Left ventricle myocardium inferior (tissue), 1 donor: ENCODE results near the gene CAMSAP3. TPM values are rescaled to one million over a fixed set of nuclear protein-coding genes. Genes with fewer than 3 reads are reported as not detected.

Source experiments
- DNase-seq: peaks from one replicate; pipeline ENCODE4 v3.0.0-alpha.2; 2020
- H3K27ac ChIP-seq: fragments of 200-600 bp; replicated peaks from 2 replicates; pipeline ENCODE4 v1.8.0; 2021
- H3K27me3 ChIP-seq: fragments of 200-600 bp; 2 replicates; pipeline ENCODE4 v1.8.0; 2021; ENCODE audit warnings: low read depth
- H3K36me3 ChIP-seq: fragments of 200-600 bp; 2 replicates; pipeline ENCODE4 v1.8.0; 2021
- H3K4me1 ChIP-seq: fragments of 200-600 bp; 2 replicates; pipeline ENCODE4 v1.8.0; 2021
- H3K4me3 ChIP-seq: fragments of 200-600 bp; 2 replicates; pipeline ENCODE4 v1.8.0; 2021; ENCODE audit warnings: mild to moderate bottlenecking, moderate library complexity
- H3K9me3 ChIP-seq: fragments of 200-600 bp; replicated peaks from 2 replicates; pipeline ENCODE4 v1.8.0; 2021
- intact Hi-C: fragments of 100-400 bp; cut with micrococcal nuclease; formaldehyde crosslinking; loops from one replicate; pipeline ENCODE4 v1.11.0; 2022
- total RNA-seq: library from RNA; stranded (reverse); fragmentation: NEBNext Ultra II Directional; extraction: Animal tissue kit (Norgen Biotek cat#: 25700); gene quantifications from one replicate; pipeline ENCODE4 v1.2.1, GENCODE V29; 2021
- TF ChIP-seq, protein P1 (sequence below): fragments of 200-600 bp; IDR thresholded peaks from 2 replicates; pipeline ENCODE4 v1.8.0; 2021; ENCODE audit warnings: antibody characterized with exemption, mild to moderate bottlenecking, borderline replicate concordance
- donor health status: DM: no; HTN: yes; CAD: no; lungs with severe emphysema.

Gene CAMSAP3
- total RNA-seq, 1 donor from 2014 or later, result 0.60 TPM

DNA sequence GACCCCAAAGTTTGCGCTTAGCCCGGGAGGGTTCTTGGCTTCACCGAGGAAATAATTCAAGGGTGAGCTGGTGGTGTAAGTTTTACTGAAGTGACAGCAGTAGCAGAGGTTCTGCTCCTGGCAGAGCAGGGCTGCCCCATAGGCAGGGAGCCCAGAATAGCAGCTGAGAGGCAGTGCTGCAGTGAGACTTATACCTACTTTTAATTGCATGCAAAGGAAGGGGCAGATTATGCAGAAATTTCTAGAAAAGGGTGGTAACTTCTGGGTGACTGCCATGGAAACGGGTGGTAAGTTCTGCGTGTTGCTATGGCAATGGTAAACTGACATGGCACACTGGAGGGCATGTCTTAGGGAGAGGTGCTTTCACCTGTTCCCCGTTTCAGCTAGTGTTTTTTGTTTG, 17.5 kb upstream of the CAMSAP3 start:
- H3K27ac ChIP-seq, result no peak overlapping the region
- peaks cover 9% of the 10 kb centered on the region for H3K27me3 ChIP-seq
- H3K4me3 ChIP-seq, result no peak overlapping the region
- TF ChIP-seq, protein P1, sequence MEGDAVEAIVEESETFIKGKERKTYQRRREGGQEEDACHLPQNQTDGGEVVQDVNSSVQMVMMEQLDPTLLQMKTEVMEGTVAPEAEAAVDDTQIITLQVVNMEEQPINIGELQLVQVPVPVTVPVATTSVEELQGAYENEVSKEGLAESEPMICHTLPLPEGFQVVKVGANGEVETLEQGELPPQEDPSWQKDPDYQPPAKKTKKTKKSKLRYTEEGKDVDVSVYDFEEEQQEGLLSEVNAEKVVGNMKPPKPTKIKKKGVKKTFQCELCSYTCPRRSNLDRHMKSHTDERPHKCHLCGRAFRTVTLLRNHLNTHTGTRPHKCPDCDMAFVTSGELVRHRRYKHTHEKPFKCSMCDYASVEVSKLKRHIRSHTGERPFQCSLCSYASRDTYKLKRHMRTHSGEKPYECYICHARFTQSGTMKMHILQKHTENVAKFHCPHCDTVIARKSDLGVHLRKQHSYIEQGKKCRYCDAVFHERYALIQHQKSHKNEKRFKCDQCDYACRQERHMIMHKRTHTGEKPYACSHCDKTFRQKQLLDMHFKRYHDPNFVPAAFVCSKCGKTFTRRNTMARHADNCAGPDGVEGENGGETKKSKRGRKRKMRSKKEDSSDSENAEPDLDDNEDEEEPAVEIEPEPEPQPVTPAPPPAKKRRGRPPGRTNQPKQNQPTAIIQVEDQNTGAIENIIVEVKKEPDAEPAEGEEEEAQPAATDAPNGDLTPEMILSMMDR, result no peak
- no peak for DNase-seq
- intact Hi-C loops, result no loop called here
- H3K9me3 ChIP-seq, result no peaks in the 10 kb centered on the region
- no peaks in the 10 kb centered on the region for H3K4me1 ChIP-seq
- H3K36me3 ChIP-seq, result no peaks in the 10 kb centered on the region

DNA sequence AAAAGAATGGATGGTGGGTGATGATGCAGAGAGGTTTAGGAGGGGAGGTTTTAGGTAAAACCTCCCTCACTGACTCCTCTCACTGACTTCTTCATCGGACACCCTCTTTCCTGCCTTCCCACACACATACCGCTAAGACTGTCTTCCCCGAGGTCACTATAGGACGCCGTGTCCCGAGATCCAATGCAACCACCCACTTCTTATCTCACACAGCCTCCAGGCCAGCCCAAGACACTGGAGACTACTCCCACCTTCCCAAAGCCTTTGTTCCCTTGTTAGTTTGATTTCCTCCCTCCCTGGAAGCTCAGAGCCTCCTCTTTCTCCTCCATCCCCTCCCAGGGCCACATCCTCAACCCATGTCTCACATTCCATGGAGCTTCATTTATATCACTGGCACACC, 16.5 kb upstream of the CAMSAP3 start:
- no peaks in the 10 kb centered on the region for H3K36me3 ChIP-seq
- intact Hi-C loops, result no loop called here
- H3K4me3 ChIP-seq, result no peak overlapping the region
- H3K27me3 ChIP-seq, result peaks cover 9% of the 10 kb centered on the region
- TF ChIP-seq, protein P1, result no peak
- no peak for DNase-seq
- no peak overlapping the region for H3K27ac ChIP-seq
- no peaks in the 10 kb centered on the region for H3K4me1 ChIP-seq
- no peaks in the 10 kb centered on the region for H3K9me3 ChIP-seq

DNA sequence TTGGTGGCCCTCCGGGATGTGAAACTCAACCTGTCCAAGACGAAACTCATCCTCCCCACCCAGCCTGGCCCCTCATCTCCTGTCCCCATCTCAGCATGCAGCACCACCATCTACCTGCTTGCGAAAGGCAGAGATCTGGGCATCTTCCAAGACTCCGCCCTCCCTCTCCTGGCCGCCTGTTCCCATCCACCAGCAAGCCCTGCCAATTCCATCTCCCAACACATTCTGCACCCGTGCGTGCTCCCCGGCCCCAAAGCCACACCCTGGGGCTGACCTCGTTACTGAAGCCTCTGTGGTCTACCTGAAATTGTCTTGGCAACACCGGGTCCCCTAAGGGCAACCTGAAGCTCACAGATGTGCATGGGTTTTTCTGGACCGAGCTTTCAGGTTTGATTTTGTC, 13.2 kb upstream of the CAMSAP3 start:
- Histone ChIP-seq H3K4me1 (no peaks in the 10 kb centered on the region), H3K27me3 (peaks cover 6% of the 10 kb centered on the region), H3K27ac (no peak overlapping the region), H3K36me3 (no peaks in the 10 kb centered on the region), H3K9me3 (no peaks in the 10 kb centered on the region), H3K4me3 (no peak overlapping the region)
- DNase-seq, result no peak
- intact Hi-C loops, result no loop called here
- TF ChIP-seq, protein P1, result no peak

DNA sequence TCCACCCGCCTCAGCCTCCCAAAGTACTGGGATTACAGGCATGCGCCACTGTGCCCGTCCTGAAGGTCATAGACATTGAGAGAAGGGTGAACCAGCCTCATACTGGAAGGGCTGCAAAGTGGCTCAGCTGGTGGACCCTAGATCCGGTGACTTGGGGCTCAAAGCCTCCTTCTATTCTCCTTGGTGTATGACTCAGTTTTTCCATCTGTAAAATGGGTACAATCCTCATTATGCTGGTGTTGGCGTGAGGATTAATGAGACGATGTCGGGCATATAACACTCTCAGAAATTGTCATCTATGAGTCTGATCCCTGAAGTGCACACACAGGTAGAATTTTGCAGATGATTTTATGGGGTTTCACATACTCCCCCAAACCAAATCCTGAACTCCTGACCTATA, 5.8 kb upstream of the CAMSAP3 start:
- intact Hi-C loops, result no loop called here
- H3K4me3 ChIP-seq, result no peak overlapping the region
- no peaks in the 10 kb centered on the region for H3K36me3 ChIP-seq
- H3K4me1 ChIP-seq, result no peaks in the 10 kb centered on the region
- no peak for DNase-seq
- H3K27ac ChIP-seq, result no peak overlapping the region
- TF ChIP-seq, protein P1, result no peak
- no peaks in the 10 kb centered on the region for H3K9me3 ChIP-seq
- H3K27me3 ChIP-seq, result peaks cover 72% of the 10 kb centered on the region

DNA sequence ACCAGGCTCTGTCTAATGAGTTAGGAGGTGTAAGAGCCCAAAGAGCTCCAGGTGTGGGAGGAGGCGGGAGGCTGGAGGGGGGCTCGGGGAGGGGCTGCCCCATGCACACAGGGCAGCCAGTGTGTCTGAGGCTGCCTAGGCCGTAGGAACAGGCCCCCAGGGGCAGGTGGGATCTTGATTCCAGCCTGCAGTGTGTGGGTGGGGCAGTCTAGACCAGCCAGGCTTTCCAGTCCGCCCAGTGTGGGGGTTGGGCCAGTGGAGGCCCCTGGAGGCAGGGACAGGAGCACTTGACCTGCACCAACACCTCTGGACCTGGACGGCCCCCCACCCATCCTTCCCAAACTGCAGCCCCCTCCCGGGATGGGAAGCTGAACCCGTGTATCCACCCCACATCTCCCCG, 5.4 kb upstream of the CAMSAP3 start:
- Histone ChIP-seq H3K36me3 (no peaks in the 10 kb centered on the region), H3K4me1 (no peaks in the 10 kb centered on the region), H3K9me3 (no peaks in the 10 kb centered on the region), H3K27ac (no peak overlapping the region), H3K27me3 (peaks cover 77% of the 10 kb centered on the region), H3K4me3 (no peak overlapping the region)
- no peak for DNase-seq
- intact Hi-C loops, result no loop called here
- TF ChIP-seq, protein P1, result no peak
